ENCODE results near the gene TTC12.

TTC12 gene

GRCh38 chr11:113396690-113397089 lies 82.3 kb downstream of the TTC12 start:
- in situ Hi-C loops (cut with MboI; ENCODE audit: low sequenced_read_pairs): no loop called here

GRCh38 chr11:113397212-113397611 lies 82.8 kb downstream of the TTC12 start:
- in situ Hi-C loops (cut with MboI; ENCODE audit: low sequenced_read_pairs): no loop called here

- in situ Hi-C loops (cut with MboI; ENCODE audit: low sequenced_read_pairs): no loop called here
Measured at GRCh38 chr11:113397821-113398220, 83.4 kb downstream of the TTC12 start.

GRCh38 chr11:113398669-113399430 lies 84.5 kb downstream of the TTC12 start:
- in situ Hi-C loops (cut with MboI; ENCODE audit: low sequenced_read_pairs): no loop called here

- in situ Hi-C loops (cut with MboI; ENCODE audit: low sequenced_read_pairs): no loop called here
Measured at GRCh38 chr11:113400631-113401230, 86.3 kb downstream of the TTC12 start.

GRCh38 chr11:113401718-113402117 lies 87.3 kb downstream of the TTC12 start:
- in situ Hi-C loops (cut with MboI; ENCODE audit: low sequenced_read_pairs): no loop called here

- in situ Hi-C loops (cut with MboI; ENCODE audit: low sequenced_read_pairs): no loop called here
Measured at GRCh38 chr11:113404859-113405430, 90.6 kb downstream of the TTC12 start.

GRCh38 chr11:113405724-113406478 lies 91.5 kb downstream of the TTC12 start:
- in situ Hi-C loops (cut with MboI; ENCODE audit: low sequenced_read_pairs): no loop called here

- in situ Hi-C loops (cut with MboI; ENCODE audit: low sequenced_read_pairs): no loop called here
Measured at GRCh38 chr11:113407163-113407562, 92.8 kb downstream of the TTC12 start.

- in situ Hi-C loops (cut with MboI; ENCODE audit: low sequenced_read_pairs): no loop called here
Measured at GRCh38 chr11:113408206-113408605, 93.8 kb downstream of the TTC12 start.

GRCh38 chr11:113408887-113409286 lies 94.5 kb downstream of the TTC12 start:
- in situ Hi-C loops (cut with MboI; ENCODE audit: low sequenced_read_pairs): no loop called here

GRCh38 chr11:113409526-113409925 lies 95.1 kb downstream of the TTC12 start:
- in situ Hi-C loops (cut with MboI; ENCODE audit: low sequenced_read_pairs): no loop called here

- in situ Hi-C loops (cut with MboI; ENCODE audit: low sequenced_read_pairs): no loop called here
Measured at GRCh38 chr11:113410414-113411135, 96.2 kb downstream of the TTC12 start.

- in situ Hi-C loops (cut with MboI; ENCODE audit: low sequenced_read_pairs): no loop called here
Measured at GRCh38 chr11:113411536-113411935, 97.2 kb downstream of the TTC12 start.

GRCh38 chr11:113412675-113413074 lies 98.3 kb downstream of the TTC12 start:
- in situ Hi-C loops (cut with MboI; ENCODE audit: low sequenced_read_pairs): no loop called here

- in situ Hi-C loops (cut with MboI; ENCODE audit: low sequenced_read_pairs): no loop called here
Measured at GRCh38 chr11:113415343-113415742, 101.0 kb downstream of the TTC12 start.

Data from HL-60/S4 treated with phorbol 12-myristate 13-acetate at 8.2 ng/mL for 4 days and 3 days (cell line).